ENCODE measurements around the gene TRIM3. TPM values are rescaled to one million over a fixed set of nuclear protein-coding genes. Genes with fewer than 3 reads are reported as not detected.

The TRIM3 gene
- total RNA-seq, 1 donor from 2014 or later, result 33.8 TPM

DNA sequence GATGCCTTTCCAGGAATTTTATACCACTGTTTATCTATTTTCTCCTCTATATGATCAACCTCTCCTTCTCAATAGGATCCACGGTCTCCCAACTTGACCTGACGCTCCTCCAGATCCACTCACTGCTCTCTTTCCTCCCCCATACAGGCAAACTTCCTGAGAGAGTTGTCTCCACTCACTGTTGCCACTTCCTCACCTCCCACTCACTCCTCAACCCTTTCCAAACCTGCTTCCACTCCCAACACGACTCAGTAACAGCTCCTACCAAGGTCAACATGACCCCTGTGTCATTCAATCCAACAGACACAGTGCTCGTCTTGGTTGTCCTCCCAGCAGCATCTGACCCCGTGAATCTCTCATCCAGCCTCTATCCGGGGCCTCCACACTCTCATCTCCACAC is 57.9 kb downstream of the TRIM3 start:
- Histone ChIP-seq H3K27ac (no peak overlapping the region), H3K4me3 (no peak overlapping the region), H3K27me3 (no peaks in the 10 kb centered on the region), H3K36me3 (peaks cover 4 to 6% of the 10 kb centered on the region in 2 donors), H3K9me3 (no peaks in the 10 kb centered on the region), H3K4me1 (peaks cover 0 to 22% of the 10 kb centered on the region in 2 donors)
- intact Hi-C loops (cut with DNase I), result loop anchor here (5.0 kb wide), 1 partner anchor 33 kb away; no protein-coding TSS in a partner anchor
- DNase-seq (ENCODE audit: low spot score in 2 of 2), result no peak
- no peak for TF ChIP-seq CTCF (IDR thresholded peaks at IDR 0.05)

- Histone ChIP-seq H3K9me3 (no peaks in the 10 kb centered on the region), H3K27ac (no peak overlapping the region), H3K4me3 (no peak overlapping the region), H3K36me3 (peaks cover 12 to 15% of the 10 kb centered on the region in 2 donors), H3K4me1 (peaks cover 0 to 19% of the 10 kb centered on the region in 2 donors), H3K27me3 (no peaks in the 10 kb centered on the region)
- TF ChIP-seq CTCF (IDR thresholded peaks at IDR 0.05), result no peak
- DNase-seq (ENCODE audit: low spot score in 2 of 2), result no peak
- intact Hi-C loops (cut with DNase I), result loop anchor here (5.0 kb wide), 1 partner anchor 33 kb away; no protein-coding TSS in a partner anchor
Measured at GRCh38 chr11:6414874-6415328, 58.8 kb downstream of the TRIM3 start.

DNA sequence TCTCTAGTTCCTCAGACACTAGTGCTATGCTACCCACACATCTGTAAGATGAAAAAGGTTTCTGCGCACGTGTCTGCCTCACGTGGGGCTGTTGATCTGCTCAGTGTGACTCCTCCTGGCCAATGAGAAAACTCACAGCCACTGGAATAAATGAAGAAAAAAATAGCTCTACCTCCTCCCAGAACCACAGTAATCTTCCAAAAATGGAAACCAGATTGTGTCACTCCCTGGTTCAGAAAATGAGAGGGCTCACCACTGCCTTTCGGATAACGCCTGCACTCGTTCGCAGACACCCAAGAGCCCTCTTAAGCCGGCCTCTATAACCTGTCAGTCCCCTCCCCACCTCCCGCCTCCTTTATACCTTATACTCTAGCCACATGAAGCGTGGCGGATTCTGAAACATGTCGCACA is 59.9 kb downstream of the TRIM3 start:
- Histone ChIP-seq H3K27ac (no peak overlapping the region), H3K27me3 (no peaks in the 10 kb centered on the region), H3K4me3 (no peak overlapping the region), H3K9me3 (no peaks in the 10 kb centered on the region), H3K4me1 (peaks cover 0 to 16% of the 10 kb centered on the region in 2 donors), H3K36me3 (peaks cover 20 to 26% of the 10 kb centered on the region in 2 donors)
- intact Hi-C loops (cut with DNase I), result no loop called here
- no peak for DNase-seq (ENCODE audit: low spot score in 2 of 2)
- no peak for TF ChIP-seq CTCF (IDR thresholded peaks at IDR 0.05)

DNA sequence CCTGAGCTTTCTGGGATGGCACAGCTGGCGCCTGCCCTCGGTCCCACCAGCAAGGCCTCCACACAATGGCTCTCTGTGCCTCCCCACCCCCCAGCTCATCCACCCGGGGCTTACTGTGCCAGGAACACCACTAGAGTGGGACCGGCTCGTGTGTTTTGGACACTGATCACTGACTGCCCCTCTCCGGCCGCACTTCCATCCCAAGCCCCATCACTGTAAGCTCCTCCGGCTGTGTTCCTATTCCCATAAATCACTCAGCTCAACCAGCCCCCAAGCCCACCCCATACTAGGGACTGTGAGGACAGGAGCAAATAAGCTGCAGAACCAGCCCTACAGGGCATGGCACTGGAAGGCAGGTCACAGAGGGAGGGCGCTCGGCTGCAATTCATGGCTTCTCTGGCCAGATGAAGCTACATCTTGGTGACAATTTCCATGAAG is 62.1 kb downstream of the TRIM3 start:
- H3K4me3 ChIP-seq, result no peak overlapping the region
- H3K9me3 ChIP-seq, result no peaks in the 10 kb centered on the region
- no peak for DNase-seq (ENCODE audit: low spot score in 2 of 2)
- no peaks in the 10 kb centered on the region for H3K27me3 ChIP-seq
- H3K4me1 ChIP-seq, result peaks cover 0 to 8% of the 10 kb centered on the region in 2 donors
- H3K36me3 ChIP-seq, result peaks cover 20 to 28% of the 10 kb centered on the region in 2 donors
- H3K27ac ChIP-seq, result no peak overlapping the region
- TF ChIP-seq CTCF (IDR thresholded peaks at IDR 0.05), result no peak
- intact Hi-C loops (cut with DNase I), result no loop called here

DNA sequence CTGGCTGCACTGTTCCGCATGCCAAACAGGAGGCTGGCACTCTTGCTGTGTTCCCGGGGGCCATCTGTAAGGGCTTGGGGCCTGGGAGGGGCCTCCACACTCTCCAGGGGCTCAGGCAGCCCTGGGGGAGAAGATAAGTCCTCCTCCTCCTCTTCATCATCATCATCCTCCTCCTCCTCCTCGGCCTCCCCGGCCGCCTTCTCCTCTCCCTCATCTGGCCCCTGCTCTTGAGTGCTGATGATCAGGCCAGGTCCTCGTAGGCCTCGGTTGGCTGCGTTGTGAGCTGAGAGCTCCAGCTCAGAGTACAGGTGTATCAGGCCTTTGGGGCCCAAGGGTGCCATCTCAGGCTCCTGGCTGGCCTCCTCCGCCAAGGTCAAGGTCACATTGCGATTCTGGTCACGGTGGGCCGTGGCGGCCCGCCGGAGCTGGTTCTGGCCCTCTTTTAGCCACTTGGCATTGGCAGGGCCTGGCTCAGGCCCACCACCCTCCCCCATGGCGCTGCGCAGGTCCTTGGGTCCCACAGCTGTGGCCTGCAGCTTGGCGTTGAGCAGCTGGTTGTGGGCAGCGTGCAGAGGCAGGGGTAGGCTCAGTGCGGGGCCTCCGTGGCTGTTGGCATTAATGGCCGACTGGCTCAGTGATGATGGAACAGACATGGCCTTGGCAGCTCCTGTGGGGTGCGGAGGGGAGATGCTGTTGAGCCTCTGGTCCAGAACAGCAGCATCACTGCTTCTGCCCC is 62.9 kb downstream of the TRIM3 start:
- H3K4me1 ChIP-seq, result peaks cover 0 to 7% of the 10 kb centered on the region in 2 donors
- intact Hi-C loops (cut with DNase I), result no loop called here
- no peak overlapping the region for H3K27ac ChIP-seq
- DNase-seq (ENCODE audit: low spot score in 2 of 2), result no peak
- H3K9me3 ChIP-seq, result no peaks in the 10 kb centered on the region
- no peaks in the 10 kb centered on the region for H3K27me3 ChIP-seq
- peaks cover 20 to 28% of the 10 kb centered on the region in 2 donors for H3K36me3 ChIP-seq
- TF ChIP-seq CTCF (IDR thresholded peaks at IDR 0.05), result no peak
- H3K4me3 ChIP-seq, result no peak overlapping the region

Measured in ascending aorta (tissue), 2 donors.